Naive B cell (primary cell): ENCODE results near the gene LRRC32. TPM values are rescaled to one million over a fixed set of nuclear protein-coding genes. Genes with fewer than 3 reads are reported as not detected.

Experiments used
- ATAC-seq, 2 donors: fragments of 150-1000 bp; cut with Tn5 transposase; 2 replicates each; pipeline ENCODE4 v1.10.0; 2021; ENCODE audit warnings: low read depth in 2 of 2, mild to moderate bottlenecking in 2 of 2, moderate library complexity in 2 of 2
- DNase-seq: peaks from one replicate; pipeline ENCODE4 v3.0.0; 2022
- H3K27ac Mint-ChIP-seq, 6 donors: one replicate each; pipeline ENCODE4 v1.8.0; 2020 to 2022; ENCODE audit warnings: mild to moderate bottlenecking in 6 of 6, mixed read lengths in 6 of 6, moderate library complexity in 5 of 6, inconsistent platforms in 2 of 6
- H3K27me3 Mint-ChIP-seq, 3 donors: one replicate each; pipeline ENCODE4 v1.8.0; 2021 to 2022; ENCODE audit warnings: mixed read lengths in 3 of 3, mild to moderate bottlenecking in 1 of 3
- H3K36me3 Mint-ChIP-seq, 2 donors: one replicate each; pipeline ENCODE4 v1.8.0; 2020 to 2022; ENCODE audit warnings: mixed read lengths in 2 of 2, inconsistent platforms in 1 of 2, mild to moderate bottlenecking in 1 of 2
- H3K4me1 Mint-ChIP-seq, 3 donors: one replicate each; pipeline ENCODE4 v1.8.0; 2020 to 2022; ENCODE audit warnings: mixed read lengths in 3 of 3, inconsistent platforms in 1 of 3, mild to moderate bottlenecking in 1 of 3, moderate library complexity in 1 of 3
- H3K4me3 Mint-ChIP-seq, 8 donors: one replicate each; pipeline ENCODE4 v1.8.0; 2020 to 2022; ENCODE audit warnings: mild to moderate bottlenecking in 8 of 8, mixed read lengths in 8 of 8, moderate library complexity in 8 of 8, inconsistent platforms in 2 of 8
- H3K9me3 Mint-ChIP-seq, 7 donors: one replicate each; pipeline ENCODE4 v1.8.0; 2020 to 2022; ENCODE audit warnings: mixed read lengths in 7 of 7, mild to moderate bottlenecking in 5 of 7, inconsistent platforms in 2 of 7, moderate library complexity in 1 of 7
- polyA plus RNA-seq, 6 donors: library from polyadenylated mRNA; unstranded; fragments of 300-500 nt; fragmentation: Illumina TruSeq; gene quantifications; one replicate each; pipeline ENCODE4 v1.2.3, GENCODE V29; 2021; ENCODE audit warnings: low read depth in 6 of 6

The LRRC32 gene
- polyA plus RNA-seq, 6 donors from 2014 or later, result 0.13 to 1.9 TPM; not detected in 4

- Mint-ChIP-seq H3K4me3 (peak overlapping the region; percentile 36 to 93 (median 84)), H3K36me3 (no peaks in the 10 kb centered on the region), H3K27me3 (peaks cover 28 to 46% (median 38%) of the 10 kb centered on the region in 3 donors), H3K4me1 (peaks cover 67 to 86% (median 73%) of the 10 kb centered on the region in 3 donors), H3K9me3 (no peaks in the 10 kb centered on the region), H3K27ac (peak overlapping the region; percentile 87 to 98 (median 96))
- no peak for DNase-seq
- ATAC-seq, result no peak
Observed at GRCh38 chr11:76671237-76671592, 668 bp upstream of the LRRC32 start.

GRCh38 chr11:76669901-76670484 is 554 bp downstream of the LRRC32 start:
- Mint-ChIP-seq H3K36me3 (no peaks in the 10 kb centered on the region), H3K4me1 (peaks cover 68 to 93% (median 82%) of the 10 kb centered on the region in 3 donors), H3K27ac (peak overlapping the region; percentile 31 to 93 (median 80)), H3K4me3 (peak overlapping the region; percentile 68 to 89 (median 79)), H3K27me3 (peaks cover 28 to 40% (median 30%) of the 10 kb centered on the region in 3 donors), H3K9me3 (no peaks in the 10 kb centered on the region)
- no peak for DNase-seq
- ATAC-seq, result no peak

GRCh38 chr11:76668362-76669155 is 2.0 kb downstream of the LRRC32 start:
- ATAC-seq (no peak), DNase-seq (no peak)
- Mint-ChIP-seq H3K27ac (peak overlapping the region; percentile 31 to 97 (median 59)), H3K27me3 (peaks cover 32 to 54% (median 41%) of the 10 kb centered on the region in 3 donors), H3K9me3 (no peaks in the 10 kb centered on the region), H3K4me3 (peak overlapping the region in 7 of 8 donors; percentile 55 to 88 (median 77)), H3K36me3 (no peaks in the 10 kb centered on the region), H3K4me1 (peaks cover 80 to 92% (median 92%) of the 10 kb centered on the region in 3 donors)

- H3K36me3 Mint-ChIP-seq, result no peaks in the 10 kb centered on the region
- H3K4me3 Mint-ChIP-seq, result peak overlapping the region; percentile 31 to 80 (median 52)
- no peak for ATAC-seq
- peak overlapping the region; percentile 7 to 95 (median 52) for H3K27ac Mint-ChIP-seq
- peaks cover 33 to 55% (median 47%) of the 10 kb centered on the region in 3 donors for H3K27me3 Mint-ChIP-seq
- H3K4me1 Mint-ChIP-seq, result peaks cover 74 to 89% (median 88%) of the 10 kb centered on the region in 3 donors
- DNase-seq, result no peak
- H3K9me3 Mint-ChIP-seq, result no peaks in the 10 kb centered on the region
Observed at GRCh38 chr11:76667856-76668255, 2.7 kb downstream of the LRRC32 start.

GRCh38 chr11:76667271-76667818 is 3.2 kb downstream of the LRRC32 start:
- Mint-ChIP-seq H3K27me3 (peaks cover 30 to 55% (median 52%) of the 10 kb centered on the region in 3 donors), H3K4me3 (peak overlapping the region in 7 of 8 donors; percentile 31 to 80 (median 61)), H3K9me3 (no peaks in the 10 kb centered on the region), H3K27ac (peak overlapping the region; percentile 16 to 95 (median 50)), H3K4me1 (peaks cover 72 to 84% (median 82%) of the 10 kb centered on the region in 3 donors), H3K36me3 (no peaks in the 10 kb centered on the region)
- ATAC-seq (peak; percentile 12 to 17), DNase-seq (peak; percentile 47)

GRCh38 chr11:76666830-76667229 is 3.7 kb downstream of the LRRC32 start:
- peaks cover 70 to 79% (median 77%) of the 10 kb centered on the region in 3 donors for H3K4me1 Mint-ChIP-seq
- no peak for ATAC-seq
- peaks cover 30 to 60% (median 57%) of the 10 kb centered on the region in 3 donors for H3K27me3 Mint-ChIP-seq
- no peaks in the 10 kb centered on the region for H3K9me3 Mint-ChIP-seq
- DNase-seq, result no peak
- peak overlapping the region in 3 of 6 donors; percentile 5 to 80 (median 39) for H3K27ac Mint-ChIP-seq
- no peaks in the 10 kb centered on the region for H3K36me3 Mint-ChIP-seq
- H3K4me3 Mint-ChIP-seq, result peak overlapping the region in 6 of 8 donors; percentile 12 to 55 (median 32)

- peak; percentile 31 for DNase-seq
- H3K27me3 Mint-ChIP-seq, result peaks cover 28 to 64% (median 61%) of the 10 kb centered on the region in 3 donors
- H3K27ac Mint-ChIP-seq, result peak overlapping the region in 5 of 6 donors; percentile 5 to 83 (median 72)
- peak overlapping the region in 6 of 8 donors; percentile 12 to 81 (median 58) for H3K4me3 Mint-ChIP-seq
- no peaks in the 10 kb centered on the region for H3K36me3 Mint-ChIP-seq
- peak; percentile 15 to 39 for ATAC-seq
- peaks cover 66 to 75% (median 73%) of the 10 kb centered on the region in 3 donors for H3K4me1 Mint-ChIP-seq
- H3K9me3 Mint-ChIP-seq, result no peaks in the 10 kb centered on the region
Observed at GRCh38 chr11:76666408-76666807, 4.1 kb downstream of the LRRC32 start.

GRCh38 chr11:76665921-76666351 is 4.6 kb downstream of the LRRC32 start:
- ATAC-seq (no peak), DNase-seq (no peak)
- Mint-ChIP-seq H3K4me3 (peak overlapping the region in 2 of 8 donors; percentile 36 to 55), H3K27ac (peak overlapping the region in 4 of 6 donors; percentile 22 to 80 (median 50)), H3K27me3 (peaks cover 24 to 66% (median 65%) of the 10 kb centered on the region in 3 donors), H3K4me1 (peaks cover 62 to 70% (median 69%) of the 10 kb centered on the region in 3 donors), H3K36me3 (no peaks in the 10 kb centered on the region), H3K9me3 (no peaks in the 10 kb centered on the region)

GRCh38 chr11:76665172-76665571 is 5.4 kb downstream of the LRRC32 start:
- Mint-ChIP-seq H3K9me3 (no peaks in the 10 kb centered on the region), H3K27me3 (peaks cover 24 to 73% (median 65%) of the 10 kb centered on the region in 3 donors), H3K36me3 (no peaks in the 10 kb centered on the region), H3K27ac (peak overlapping the region; percentile 67 to 96 (median 87)), H3K4me1 (peaks cover 62 to 70% (median 68%) of the 10 kb centered on the region in 3 donors), H3K4me3 (peak overlapping the region; percentile 36 to 81 (median 66))
- DNase-seq (no peak), ATAC-seq (peak; percentile 50 to 51)

GRCh38 chr11:76664578-76665061 is 5.9 kb downstream of the LRRC32 start:
- Mint-ChIP-seq H3K4me3 (peak overlapping the region in 7 of 8 donors; percentile 36 to 83 (median 74)), H3K27me3 (peaks cover 19 to 71% (median 60%) of the 10 kb centered on the region in 3 donors), H3K4me1 (peaks cover 57 to 64% (median 63%) of the 10 kb centered on the region in 3 donors)

GRCh38 chr11:76663912-76664440 is 6.6 kb downstream of the LRRC32 start:
- Mint-ChIP-seq H3K36me3 (no peaks in the 10 kb centered on the region), H3K27me3 (peaks cover 15 to 65% (median 54%) of the 10 kb centered on the region in 3 donors), H3K9me3 (no peaks in the 10 kb centered on the region), H3K4me3 (peak overlapping the region in 3 of 8 donors; percentile 5 to 78 (median 55)), H3K4me1 (peaks cover 53 to 58% (median 56%) of the 10 kb centered on the region in 3 donors), H3K27ac (peak overlapping the region in 5 of 6 donors; percentile 54 to 95 (median 67))
- ATAC-seq, result no peak
- no peak for DNase-seq

More at GRCh38 chr11:76664578-76665061, 5.9 kb downstream of the LRRC32 start:
- DNase-seq (peak; percentile 63), ATAC-seq (peak; percentile 69 to 76)
- peak overlapping the region; percentile 67 to 96 (median 87) for H3K27ac Mint-ChIP-seq
- H3K36me3 Mint-ChIP-seq, result no peaks in the 10 kb centered on the region
- no peaks in the 10 kb centered on the region for H3K9me3 Mint-ChIP-seq

- no peaks in the 10 kb centered on the region for H3K36me3 Mint-ChIP-seq
- no peak for ATAC-seq
- H3K27ac Mint-ChIP-seq, result peak overlapping the region in 1 of 6 donors; percentile 95
- DNase-seq, result no peak
- H3K4me1 Mint-ChIP-seq, result peaks cover 48 to 54% (median 54%) of the 10 kb centered on the region in 3 donors
- H3K4me3 Mint-ChIP-seq, result no peak overlapping the region
- H3K9me3 Mint-ChIP-seq, result no peaks in the 10 kb centered on the region
- H3K27me3 Mint-ChIP-seq, result peaks cover 12 to 60% (median 50%) of the 10 kb centered on the region in 3 donors
Observed at GRCh38 chr11:76663486-76663810, 7.1 kb downstream of the LRRC32 start.
